ENCODE data around the gene C20orf202.

C20orf202 gene

GRCh38 chr20:1202762-1203504, at the start of gene C20orf202:
C20orf202 (plus strand) TSS chr20:1203454; CDS start chr20:1203586, 132 bp downstream.
- no peak for DNase-seq

- no peak for DNase-seq
These were observed 49.0 kb upstream of the C20orf202 start for GRCh38 chr20:1154226-1154625.

GRCh38 chr20:1154691-1155090, 48.6 kb upstream of the C20orf202 start:
- no peak for DNase-seq

- no peak for DNase-seq
These were observed 47.9 kb upstream of the C20orf202 start for GRCh38 chr20:1155342-1155741.

GRCh38 chr20:1160496-1160895, 42.8 kb upstream of the C20orf202 start:
- no peak for DNase-seq

- DNase-seq, result no peak
These were observed 42.3 kb upstream of the C20orf202 start for GRCh38 chr20:1160991-1161390.

GRCh38 chr20:1163105-1163504, 40.1 kb upstream of the C20orf202 start:
- DNase-seq, result no peak

- no peak for DNase-seq
These were observed 39.6 kb upstream of the C20orf202 start for GRCh38 chr20:1163653-1164052.

- no peak for DNase-seq
These were observed 38.4 kb upstream of the C20orf202 start for GRCh38 chr20:1164871-1165270.

- DNase-seq, result no peak
These were observed 37.7 kb upstream of the C20orf202 start for GRCh38 chr20:1165521-1165920.

- no peak for DNase-seq
These were observed 37.3 kb upstream of the C20orf202 start for GRCh38 chr20:1165941-1166340.

GRCh38 chr20:1166948-1167720, 36.1 kb upstream of the C20orf202 start:
- DNase-seq, result no peak

GRCh38 chr20:1169224-1169623, 34.0 kb upstream of the C20orf202 start:
- DNase-seq, result no peak

GRCh38 chr20:1171461-1172093, 31.7 kb upstream of the C20orf202 start:
- no peak for DNase-seq

GRCh38 chr20:1173698-1174097, 29.6 kb upstream of the C20orf202 start:
- no peak for DNase-seq

GRCh38 chr20:1174787-1175186, 28.5 kb upstream of the C20orf202 start:
- DNase-seq, result no peak

GRCh38 chr20:1177680-1178079, 25.6 kb upstream of the C20orf202 start:
- no peak for DNase-seq

GRCh38 chr20:1178103-1178502, 25.2 kb upstream of the C20orf202 start:
- no peak for DNase-seq

- no peak for DNase-seq
These were observed 24.6 kb upstream of the C20orf202 start for GRCh38 chr20:1178623-1179022.

GRCh38 chr20:1180949-1181348, 22.3 kb upstream of the C20orf202 start:
- DNase-seq, result no peak

GRCh38 chr20:1182106-1182505, 21.1 kb upstream of the C20orf202 start:
- no peak for DNase-seq

- DNase-seq, result no peak
These were observed 20.1 kb upstream of the C20orf202 start for GRCh38 chr20:1183153-1183552.

GRCh38 chr20:1184260-1184637, 19.0 kb upstream of the C20orf202 start:
- no peak for DNase-seq
